Nephron (organoid): ENCODE measurements around the gene CDH23.
"Not testable (repeated sequence)": the region's sequence is repeated elsewhere in the genome, so short reads cannot be mapped to it uniquely, and the experiment has no call there.

ENCODE experiments used
- H3K27ac Mint-ChIP-seq, 3 experiments: 2 replicates each; pipeline ENCODE4 v1.8.0; 2020; ENCODE audit warnings: mixed read lengths in 3 of 3, mild to moderate bottlenecking in 2 of 3, moderate library complexity in 1 of 3
- H3K27me3 Mint-ChIP-seq: 2 replicates; pipeline ENCODE4 v1.8.0; 2021; ENCODE audit warnings: low read depth, mild to moderate bottlenecking, moderate library complexity, mixed read lengths
- H3K36me3 Mint-ChIP-seq: 2 replicates; pipeline ENCODE4 v1.8.0; 2020; ENCODE audit warnings: low read depth, mixed read lengths
- H3K4me1 Mint-ChIP-seq: 2 replicates; pipeline ENCODE4 v1.8.0; 2020; ENCODE audit warnings: mixed read lengths
- H3K4me3 Mint-ChIP-seq, 3 experiments: 2 replicates each; pipeline ENCODE4 v1.8.0; 2020; ENCODE audit warnings: mild to moderate bottlenecking in 3 of 3, mixed read lengths in 3 of 3, moderate library complexity in 2 of 3
- H3K9me3 Mint-ChIP-seq: 2 replicates; pipeline ENCODE4 v1.8.0; 2020; ENCODE audit warnings: mixed read lengths
- TF ChIP-seq, protein P1 (sequence below), 3 experiments: fragments of 200-600 bp; sonication (generic); IDR thresholded peaks; one replicate each; pipeline ENCODE4 v1.5.0; 2021; ENCODE audit warnings: antibody characterized with exemption in 3 of 3; ENCODE audit not compliant: unreplicated experiment in 3 of 3

CDH23 gene

GRCh38 chr10:71597821-71598498 is 201.2 kb downstream of the CDH23 start:
- Mint-ChIP-seq H3K4me3 (peak overlapping the region in 1 of 3 experiments; percentile 46), H3K36me3 (no peaks in the 10 kb centered on the region), H3K4me1 (peaks cover 17% of the 10 kb centered on the region), H3K27me3 (peaks cover 18% of the 10 kb centered on the region), H3K9me3 (no peaks in the 10 kb centered on the region), H3K27ac (peak overlapping the region; percentile 73 to 88 (median 85))
- TF ChIP-seq, protein P1, sequence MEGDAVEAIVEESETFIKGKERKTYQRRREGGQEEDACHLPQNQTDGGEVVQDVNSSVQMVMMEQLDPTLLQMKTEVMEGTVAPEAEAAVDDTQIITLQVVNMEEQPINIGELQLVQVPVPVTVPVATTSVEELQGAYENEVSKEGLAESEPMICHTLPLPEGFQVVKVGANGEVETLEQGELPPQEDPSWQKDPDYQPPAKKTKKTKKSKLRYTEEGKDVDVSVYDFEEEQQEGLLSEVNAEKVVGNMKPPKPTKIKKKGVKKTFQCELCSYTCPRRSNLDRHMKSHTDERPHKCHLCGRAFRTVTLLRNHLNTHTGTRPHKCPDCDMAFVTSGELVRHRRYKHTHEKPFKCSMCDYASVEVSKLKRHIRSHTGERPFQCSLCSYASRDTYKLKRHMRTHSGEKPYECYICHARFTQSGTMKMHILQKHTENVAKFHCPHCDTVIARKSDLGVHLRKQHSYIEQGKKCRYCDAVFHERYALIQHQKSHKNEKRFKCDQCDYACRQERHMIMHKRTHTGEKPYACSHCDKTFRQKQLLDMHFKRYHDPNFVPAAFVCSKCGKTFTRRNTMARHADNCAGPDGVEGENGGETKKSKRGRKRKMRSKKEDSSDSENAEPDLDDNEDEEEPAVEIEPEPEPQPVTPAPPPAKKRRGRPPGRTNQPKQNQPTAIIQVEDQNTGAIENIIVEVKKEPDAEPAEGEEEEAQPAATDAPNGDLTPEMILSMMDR (IDR thresholded peaks at IDR 0.05; ENCODE audit: unreplicated experiment in 3 of 3) = no peak

DNA sequence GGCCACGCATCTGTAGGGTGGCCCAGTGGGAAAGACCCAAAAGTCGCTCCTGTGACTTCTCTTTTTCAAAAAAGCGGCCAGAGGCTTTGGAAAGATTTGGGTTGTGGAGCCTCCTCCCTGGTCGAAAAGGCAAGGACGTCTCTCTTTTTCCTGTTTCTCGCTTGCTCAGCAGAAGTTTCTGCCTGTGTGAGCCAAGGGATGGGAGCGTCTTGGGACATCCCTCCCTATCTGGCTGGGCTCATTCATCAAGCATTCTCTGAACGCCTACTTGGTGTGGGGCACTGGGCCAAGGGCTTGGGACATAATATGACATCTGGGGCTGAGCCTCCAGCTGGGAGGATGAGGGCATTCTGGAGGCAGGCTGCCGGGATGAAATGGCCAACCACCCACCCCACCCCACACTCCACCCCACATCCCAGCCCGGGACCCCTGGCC is 201.9 kb downstream of the CDH23 start:
- Mint-ChIP-seq H3K9me3 (no peaks in the 10 kb centered on the region), H3K36me3 (no peaks in the 10 kb centered on the region), H3K4me3 (peak overlapping the region in 2 of 3 experiments; percentile 33 to 46), H3K27me3 (peaks cover 22% of the 10 kb centered on the region), H3K27ac (peak overlapping the region; percentile 73 to 88 (median 85)), H3K4me1 (peaks cover 17% of the 10 kb centered on the region)
- TF ChIP-seq, protein P1 (IDR thresholded peaks at IDR 0.05; ENCODE audit: unreplicated experiment in 3 of 3) = no peak

GRCh38 chr10:71599518-71599917 is 202.8 kb downstream of the CDH23 start:
- TF ChIP-seq, protein P1 (IDR thresholded peaks at IDR 0.05; ENCODE audit: unreplicated experiment in 3 of 3) = no peak
- Mint-ChIP-seq H3K4me1 (peaks cover 20% of the 10 kb centered on the region), H3K4me3 (no peak overlapping the region), H3K36me3 (no peaks in the 10 kb centered on the region), H3K27ac (peak overlapping the region; percentile 73 to 88 (median 85)), H3K9me3 (no peaks in the 10 kb centered on the region), H3K27me3 (peaks cover 21% of the 10 kb centered on the region)

DNA sequence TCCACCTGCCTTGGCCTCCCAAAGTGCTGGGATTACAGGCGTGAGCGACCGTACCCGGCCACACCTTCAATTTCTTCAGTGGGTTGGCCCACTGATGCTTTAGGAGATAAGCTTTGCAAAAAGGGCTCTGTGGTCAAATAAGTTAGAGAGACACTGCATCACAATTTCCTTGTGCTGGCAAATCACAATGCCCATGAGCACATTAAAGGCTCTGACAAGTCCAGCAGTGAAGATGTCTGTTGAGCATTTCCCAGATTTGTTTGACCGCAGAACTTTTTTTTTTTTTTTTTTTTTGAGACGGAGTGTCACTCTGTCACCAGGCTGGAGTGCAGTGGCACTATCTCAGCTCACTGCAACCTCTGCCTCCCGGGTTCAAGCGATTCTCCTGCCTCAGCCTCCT is 203.5 kb downstream of the CDH23 start:
- not testable (repeated sequence) for H3K36me3 Mint-ChIP-seq, H3K4me3 Mint-ChIP-seq, H3K9me3 Mint-ChIP-seq, H3K27ac Mint-ChIP-seq
- Mint-ChIP-seq H3K4me1 (peaks cover 25% of the 10 kb centered on the region), H3K27me3 (peaks cover 20% of the 10 kb centered on the region)

- Mint-ChIP-seq H3K36me3 (no peaks in the 10 kb centered on the region), H3K4me3 (no peak overlapping the region), H3K9me3 (no peaks in the 10 kb centered on the region), H3K27me3 (peaks cover 16% of the 10 kb centered on the region), H3K4me1 (peaks cover 25% of the 10 kb centered on the region), H3K27ac (peak overlapping the region in 1 of 3 experiments; percentile 32)
- TF ChIP-seq, protein P1 (IDR thresholded peaks at IDR 0.05; ENCODE audit: unreplicated experiment in 3 of 3) = no peak
These were observed 204.1 kb downstream of the CDH23 start for GRCh38 chr10:71600849-71601248.

DNA sequence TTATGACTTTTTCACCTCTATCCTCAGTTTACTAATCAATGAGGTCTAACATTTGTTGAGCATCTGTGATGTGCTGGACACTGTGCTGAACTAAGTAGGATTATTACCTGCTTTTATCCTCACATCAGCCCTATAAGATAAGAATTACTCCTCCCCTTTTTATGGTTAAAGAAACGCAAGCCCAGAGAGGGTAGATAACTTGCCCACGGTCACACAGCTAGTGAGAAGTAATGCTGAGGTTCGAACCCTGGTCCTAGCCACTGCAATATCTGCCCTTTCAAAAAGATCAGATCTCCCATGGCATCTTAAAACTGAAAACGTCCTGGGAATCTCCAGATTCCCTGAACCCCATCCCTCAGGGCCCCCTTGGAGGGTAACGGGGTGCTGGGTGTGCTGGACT is 204.6 kb downstream of the CDH23 start:
- H3K9me3 Mint-ChIP-seq = no peaks in the 10 kb centered on the region
- H3K27me3 Mint-ChIP-seq = peaks cover 16% of the 10 kb centered on the region
- peaks cover 26% of the 10 kb centered on the region for H3K4me1 Mint-ChIP-seq
- H3K4me3 Mint-ChIP-seq = no peak overlapping the region
- peak overlapping the region in 1 of 3 experiments; percentile 32 for H3K27ac Mint-ChIP-seq
- TF ChIP-seq, protein P1 (IDR thresholded peaks at IDR 0.05; ENCODE audit: unreplicated experiment in 3 of 3) = no peak
- H3K36me3 Mint-ChIP-seq = no peaks in the 10 kb centered on the region
